NB4 (cell line): Measurements from ENCODE around the gene AKR1C2.
"Not testable (repeated sequence)": the region's sequence is repeated elsewhere in the genome, so short reads cannot be mapped to it uniquely, and the experiment has no call there.

Source experiments
- DNase-seq: peaks from one replicate; pipeline ENCODE4 v3.0.0; 2010; ENCODE audit warnings: low read depth
- H3K4me3 ChIP-seq: one replicate; pipeline ENCODE4 v1.5.1; 2011; ENCODE audit warnings: mild to moderate bottlenecking, low read depth, low read length, moderate library complexity
- CTCF ChIP-seq: IDR thresholded peaks from one replicate; pipeline ENCODE4 v1.5.1; 2012; ENCODE audit warnings: low read depth, low read length
- MAX ChIP-seq: IDR thresholded peaks from 2 replicates; pipeline ENCODE4 v1.6.1; 2011; ENCODE audit warnings: low read depth, low read length
- MYC ChIP-seq: IDR thresholded peaks from 2 replicates; pipeline ENCODE4 v1.6.1; 2011; ENCODE audit warnings: low read depth, low read length
- POLR2A ChIP-seq: IDR thresholded peaks from 2 replicates; pipeline ENCODE4 v1.6.1; 2011; ENCODE audit warnings: mild to moderate bottlenecking; ENCODE audit not compliant: insufficient read length; ENCODE audit errors: extremely low read depth

AKR1C2 gene

DNA sequence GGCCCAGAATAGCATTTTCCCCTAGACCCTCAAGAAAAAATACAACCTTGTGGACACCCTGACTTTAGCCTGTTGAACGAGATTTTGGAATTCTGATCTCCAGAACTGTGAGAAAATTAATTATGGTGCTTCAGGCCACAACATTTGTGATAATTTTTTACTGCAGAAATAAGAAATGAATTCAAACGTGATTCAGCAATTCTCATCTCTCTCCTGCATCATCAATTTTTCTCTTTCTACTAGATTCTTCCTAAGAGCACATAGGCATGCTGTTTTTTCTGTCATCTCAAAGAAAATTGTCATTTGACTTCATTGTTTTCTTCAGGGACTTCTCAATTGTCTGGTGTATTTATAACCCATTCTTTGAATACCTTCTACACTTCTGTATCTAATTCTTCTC is 8.9 kb upstream of the AKR1C2 start:
- DNase-seq: no peak
- no peak overlapping the region for H3K4me3 ChIP-seq
- TF ChIP-seq POLR2A: no peak
- no peak for TF ChIP-seq MAX
- no peak for TF ChIP-seq CTCF
- no peak for TF ChIP-seq MYC

DNA sequence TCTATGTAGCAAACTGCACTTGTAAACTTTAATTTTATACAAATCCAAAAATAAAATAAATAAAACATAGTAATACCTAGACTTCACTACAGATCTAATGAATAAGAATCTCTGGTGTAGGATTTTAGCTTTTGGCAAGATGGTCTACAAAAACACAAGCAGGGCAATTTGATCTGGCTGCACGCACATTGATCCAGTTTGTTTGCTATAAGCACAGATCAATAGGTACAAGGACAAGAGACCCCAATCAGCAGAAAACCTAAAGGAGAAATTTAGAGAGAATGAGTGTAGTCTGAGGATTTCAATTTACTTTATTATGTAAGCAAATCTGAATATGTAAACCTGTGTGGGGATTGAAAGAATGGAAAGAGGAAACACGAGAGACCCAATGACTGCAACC is 7.7 kb upstream of the AKR1C2 start:
- not testable (repeated sequence) for DNase-seq, H3K4me3 ChIP-seq

DNA sequence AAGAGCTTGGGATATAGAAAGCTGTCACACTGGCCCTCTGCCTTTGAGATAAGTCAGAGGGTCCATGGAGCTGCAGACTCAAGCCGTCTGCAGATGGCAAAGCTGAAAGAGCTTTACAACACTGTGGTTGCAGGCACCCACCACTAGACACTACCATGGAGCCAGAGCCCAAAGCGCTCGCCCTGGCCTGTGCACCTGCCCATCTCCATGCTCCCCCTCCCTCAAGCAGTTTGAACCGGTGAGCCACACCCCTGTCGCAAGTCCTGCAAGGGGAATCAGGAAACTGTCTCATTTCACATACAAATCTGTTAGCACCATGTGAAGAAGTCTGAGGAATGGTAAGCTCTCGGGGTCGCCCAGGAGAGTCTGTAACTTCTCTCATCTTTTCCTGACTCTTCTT is 6.4 kb upstream of the AKR1C2 start:
- DNase-seq, H3K4me3 ChIP-seq: not testable (repeated sequence)

DNA sequence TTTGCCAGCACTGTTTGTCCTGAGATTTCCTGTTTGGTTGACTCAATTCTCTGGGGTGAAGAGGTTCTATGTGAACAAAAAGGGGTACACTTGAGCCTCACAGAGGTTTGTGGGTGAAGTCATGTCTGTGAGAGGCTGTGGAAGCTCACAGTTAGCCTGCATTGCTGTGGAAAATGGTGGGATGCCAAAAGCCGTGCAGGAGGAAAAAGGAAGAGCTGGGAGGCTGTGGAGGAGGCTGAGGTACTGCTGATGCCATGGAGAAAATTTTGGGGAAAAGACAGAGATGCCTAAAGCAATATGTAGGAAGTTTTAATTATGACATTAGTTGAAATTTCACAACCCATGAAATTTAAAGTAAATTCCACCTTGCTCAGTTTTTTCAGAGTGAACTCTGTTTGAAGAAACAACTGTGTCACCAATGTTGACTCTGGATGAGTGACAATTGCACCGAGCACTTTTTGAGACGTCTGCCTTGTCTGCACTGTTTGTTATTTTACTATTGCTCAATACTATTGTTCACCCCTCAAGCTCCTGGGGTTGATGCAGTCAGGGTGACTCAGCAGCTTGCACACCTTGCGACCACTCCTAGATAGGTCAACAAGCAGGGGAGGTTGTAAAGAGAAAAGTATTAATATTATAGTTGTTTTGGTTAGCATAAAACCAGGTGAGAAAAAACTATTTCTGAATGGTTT is 5.3 kb upstream of the AKR1C2 start:
- not testable (repeated sequence) for H3K4me3 ChIP-seq, DNase-seq

DNA sequence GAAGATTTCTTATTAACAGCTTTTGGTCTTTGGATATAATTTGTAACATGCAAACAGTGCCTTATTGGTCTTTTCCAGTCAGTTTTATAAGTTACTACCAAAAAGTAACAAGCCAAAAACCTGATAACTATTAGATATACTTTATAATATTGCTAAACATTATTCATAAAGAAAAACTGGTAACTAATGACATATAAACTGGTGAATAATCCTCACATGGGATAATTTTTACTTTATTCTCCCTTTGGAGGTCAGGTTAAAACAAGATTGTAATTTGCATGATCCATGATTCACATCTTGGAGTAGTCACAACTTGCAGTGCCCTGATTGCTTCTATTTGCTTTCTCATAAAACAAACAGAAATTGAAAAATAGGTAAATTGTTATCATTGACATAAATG is 844 bp upstream of the AKR1C2 start:
- not testable (repeated sequence) for DNase-seq, H3K4me3 ChIP-seq

DNA sequence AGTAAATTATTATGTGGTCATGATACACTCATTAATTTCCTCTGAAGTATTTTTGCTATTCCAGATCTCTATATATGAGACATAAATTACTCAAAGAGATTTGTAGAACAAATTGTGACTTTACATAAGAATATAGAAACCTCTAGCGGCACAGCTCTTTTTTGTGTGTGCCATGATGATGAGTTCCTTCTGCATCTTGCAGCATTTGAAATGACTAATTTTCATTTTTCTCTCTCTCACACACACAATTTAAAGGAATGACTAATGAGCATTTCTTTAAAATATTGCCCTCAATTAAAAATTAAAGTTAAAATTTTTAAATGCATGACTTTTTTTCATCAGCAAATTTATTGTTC is 351 bp upstream of the AKR1C2 start:
- not testable (repeated sequence) for H3K4me3 ChIP-seq, DNase-seq

GRCh38 chr10:5002013-5002727 is 1.5 kb downstream of the AKR1C2 start:
- H3K4me3 ChIP-seq: no peak overlapping the region
- TF ChIP-seq POLR2A: no peak
- TF ChIP-seq CTCF: no peak
- no peak for TF ChIP-seq MAX
- TF ChIP-seq MYC: no peak
- DNase-seq: no peak

DNA sequence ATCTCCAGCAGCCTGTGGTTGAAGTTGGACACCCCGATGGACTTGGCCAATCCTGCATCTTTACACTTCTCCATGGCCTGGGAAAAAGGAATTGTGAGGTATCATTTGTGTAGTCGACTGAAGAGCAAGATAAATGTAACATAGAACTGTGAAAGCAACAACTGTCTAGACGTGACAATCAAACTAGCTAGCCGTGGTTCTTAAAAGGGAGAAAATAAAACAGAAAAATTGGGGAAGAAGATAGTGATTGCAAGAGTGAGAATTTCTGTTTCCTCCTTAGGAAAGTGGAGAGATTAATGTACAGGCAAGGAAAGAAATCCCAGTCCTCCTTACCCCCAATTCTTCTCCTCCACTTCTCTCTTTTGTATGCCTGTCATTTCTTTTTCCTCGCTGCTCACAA is 5.0 kb downstream of the AKR1C2 start:
- TF ChIP-seq MAX (no peak), CTCF (no peak), POLR2A (no peak), MYC (no peak)
- H3K4me3 ChIP-seq: no peak overlapping the region
- no peak for DNase-seq

DNA sequence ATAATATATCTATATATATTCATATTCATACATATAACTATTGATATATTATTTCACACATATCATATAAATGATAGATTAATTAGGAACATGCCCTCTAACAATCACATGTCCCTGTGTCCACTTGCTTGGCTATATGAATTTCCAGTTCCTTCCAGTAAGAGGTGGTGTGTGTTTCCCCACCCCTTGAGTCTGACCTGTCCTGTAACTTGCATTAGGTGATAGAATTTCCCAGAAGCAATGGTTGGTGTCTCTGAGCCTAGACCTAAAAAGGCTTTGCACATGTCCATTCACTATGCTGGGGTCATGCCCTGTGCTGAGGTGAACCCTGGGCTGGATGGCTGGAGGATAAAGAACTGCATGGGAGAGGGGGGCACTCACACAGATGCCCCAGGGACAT is 9.4 kb downstream of the AKR1C2 start:
- H3K4me3 ChIP-seq, DNase-seq: not testable (repeated sequence)

- not testable (repeated sequence) for DNase-seq, H3K4me3 ChIP-seq
These were observed 11.1 kb downstream of the AKR1C2 start for GRCh38 chr10:4992564-4992963.

DNA sequence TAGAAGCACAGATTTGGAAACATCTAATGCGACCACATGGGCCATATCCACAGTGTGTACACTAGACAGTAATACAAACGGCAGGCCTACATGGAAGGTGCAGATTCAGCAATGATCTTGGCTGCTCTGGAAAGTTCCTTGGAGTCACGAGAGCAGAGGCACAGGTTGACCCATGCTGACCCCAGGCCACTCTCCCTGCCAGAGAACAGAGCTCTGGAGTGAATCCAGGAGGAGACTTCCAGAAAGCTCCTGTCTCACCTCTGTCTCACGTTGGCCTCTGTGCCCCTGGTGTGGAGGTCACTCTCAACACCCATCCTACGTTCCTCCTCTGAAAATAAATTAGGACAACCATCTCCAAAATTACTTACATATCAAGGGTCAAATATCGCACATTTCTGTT is 12.2 kb downstream of the AKR1C2 start:
- H3K4me3 ChIP-seq, DNase-seq: not testable (repeated sequence)
